ENCODE data around the gene TSPAN18.

The TSPAN18 gene

DNA sequence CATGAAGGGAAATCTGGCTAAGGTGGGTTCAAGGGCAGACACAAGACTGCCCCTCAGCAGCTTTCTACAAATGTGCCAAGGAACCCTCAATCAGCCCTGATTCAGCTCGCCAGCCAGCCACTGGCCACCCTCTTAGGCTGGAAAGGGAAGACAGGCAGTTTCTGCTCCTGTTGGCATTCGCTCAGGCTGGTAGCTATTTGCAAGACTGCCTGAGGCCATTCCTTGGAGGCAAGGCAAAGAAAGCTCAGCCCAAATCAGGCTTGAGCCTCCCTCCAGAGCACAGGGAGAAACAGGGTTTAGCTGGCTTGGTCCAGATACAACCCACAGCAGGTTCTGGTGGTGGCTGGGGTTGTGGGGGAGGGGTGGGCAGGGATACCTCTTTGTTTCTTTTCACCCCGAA lies 204.7 kb downstream of the TSPAN18 start:
- no peak for DNase-seq

GRCh38 chr11:44934110-44934509 lies 207.3 kb downstream of the TSPAN18 start:
- no peak for DNase-seq

DNA sequence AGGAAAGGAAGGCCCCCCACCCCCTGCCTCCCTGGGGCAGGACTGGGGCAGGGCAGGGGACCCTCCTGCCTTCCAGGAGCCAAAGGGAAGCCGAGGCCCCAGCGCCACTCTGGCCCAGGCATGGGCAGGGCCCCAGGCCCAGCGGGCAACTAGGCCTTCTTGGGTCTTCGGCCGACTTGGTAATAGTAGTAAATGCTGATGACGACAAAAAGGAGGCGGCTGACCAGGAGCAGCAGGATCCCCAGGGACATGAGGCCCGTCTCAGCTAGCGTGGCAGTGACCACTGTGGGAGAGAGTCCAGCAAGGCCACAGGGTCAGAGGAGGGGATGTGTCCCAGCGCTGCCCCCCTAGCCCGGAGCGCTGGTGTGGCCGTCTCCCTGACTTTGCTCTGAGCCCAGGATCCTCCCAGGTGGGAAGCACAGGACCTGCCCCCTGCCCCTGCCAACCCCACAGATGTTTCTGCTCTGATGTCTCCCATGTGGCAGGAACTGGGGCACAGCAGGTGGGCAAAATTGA lies 208.0 kb downstream of the TSPAN18 start:
- DNase-seq: no peak

- peak; percentile 81 to 84 for DNase-seq
These were observed 209.8 kb downstream of the TSPAN18 start for GRCh38 chr11:44936525-44936924.

DNA sequence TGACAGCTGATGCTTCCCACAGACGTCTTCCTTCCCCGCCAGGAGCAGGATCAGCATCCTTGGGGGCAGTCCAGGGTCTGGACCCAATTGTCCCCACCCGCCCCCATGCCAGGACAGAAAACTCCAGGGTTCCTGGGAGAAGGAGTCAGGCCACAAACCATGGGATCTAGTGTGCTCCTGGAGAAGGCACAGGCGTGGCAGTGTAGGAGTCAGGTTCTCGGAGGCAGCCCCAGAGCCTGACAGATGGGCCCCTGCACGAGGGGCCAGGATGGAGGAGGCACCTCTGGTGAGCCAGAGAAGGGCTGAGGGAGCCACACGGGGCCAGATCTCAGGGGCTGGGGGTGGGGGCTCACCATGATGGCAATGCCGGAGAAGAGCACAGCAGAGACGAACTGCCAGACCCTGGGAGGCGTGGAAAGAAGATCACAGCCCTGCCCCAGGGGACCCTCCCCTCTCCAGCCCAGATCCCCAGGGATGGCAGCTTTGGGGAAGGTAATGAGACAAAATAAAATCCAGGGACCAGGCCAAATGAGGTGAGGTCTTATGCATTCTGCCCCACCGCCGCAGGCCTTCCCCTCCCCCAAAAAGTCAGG lies 210.3 kb downstream of the TSPAN18 start:
- no peak for DNase-seq

- DNase-seq: no peak
These were observed 211.4 kb downstream of the TSPAN18 start for GRCh38 chr11:44938066-44938691.

- no peak for DNase-seq
These were observed 213.1 kb downstream of the TSPAN18 start for GRCh38 chr11:44939673-44940395.

DNA sequence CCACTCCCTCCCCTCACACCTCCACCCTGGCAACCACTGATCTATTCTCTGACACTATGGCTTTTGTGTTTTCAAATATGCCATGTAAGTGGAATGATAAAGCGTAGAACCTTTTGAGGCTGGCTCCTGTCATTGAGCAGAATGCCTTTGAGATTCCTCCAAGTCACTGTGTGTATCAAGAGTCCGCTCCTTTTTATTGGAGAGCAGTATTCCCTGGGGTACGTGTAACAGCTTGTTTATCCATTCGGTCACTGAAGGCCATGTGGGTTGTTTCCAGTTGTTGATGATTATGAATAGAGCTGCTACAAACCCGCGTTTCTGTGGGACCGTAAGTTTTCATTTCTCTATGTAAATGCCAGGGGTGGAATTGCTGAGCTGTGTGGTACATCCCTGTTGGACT lies 213.6 kb downstream of the TSPAN18 start:
- DNase-seq: no peak

DNA sequence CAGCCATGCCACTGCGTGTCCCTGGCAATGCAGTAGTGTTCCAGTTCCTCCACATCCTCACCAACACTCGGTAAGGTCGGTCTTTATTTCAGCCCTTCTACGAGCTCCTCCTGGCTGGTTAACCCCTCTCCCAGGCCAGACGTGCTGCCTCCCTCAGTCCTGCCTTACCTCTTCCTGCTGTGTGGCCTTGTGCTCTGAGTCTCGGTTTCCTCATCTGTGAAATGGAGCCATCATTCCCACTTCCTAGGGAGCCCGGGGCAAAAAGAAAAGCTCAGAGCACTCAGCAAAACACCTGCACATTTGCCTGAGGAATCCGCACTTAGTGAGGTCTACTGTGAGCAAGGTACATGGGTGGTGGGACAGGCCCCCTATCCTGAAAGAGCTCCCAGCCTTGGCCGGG lies 214.1 kb downstream of the TSPAN18 start:
- no peak for DNase-seq

DNA sequence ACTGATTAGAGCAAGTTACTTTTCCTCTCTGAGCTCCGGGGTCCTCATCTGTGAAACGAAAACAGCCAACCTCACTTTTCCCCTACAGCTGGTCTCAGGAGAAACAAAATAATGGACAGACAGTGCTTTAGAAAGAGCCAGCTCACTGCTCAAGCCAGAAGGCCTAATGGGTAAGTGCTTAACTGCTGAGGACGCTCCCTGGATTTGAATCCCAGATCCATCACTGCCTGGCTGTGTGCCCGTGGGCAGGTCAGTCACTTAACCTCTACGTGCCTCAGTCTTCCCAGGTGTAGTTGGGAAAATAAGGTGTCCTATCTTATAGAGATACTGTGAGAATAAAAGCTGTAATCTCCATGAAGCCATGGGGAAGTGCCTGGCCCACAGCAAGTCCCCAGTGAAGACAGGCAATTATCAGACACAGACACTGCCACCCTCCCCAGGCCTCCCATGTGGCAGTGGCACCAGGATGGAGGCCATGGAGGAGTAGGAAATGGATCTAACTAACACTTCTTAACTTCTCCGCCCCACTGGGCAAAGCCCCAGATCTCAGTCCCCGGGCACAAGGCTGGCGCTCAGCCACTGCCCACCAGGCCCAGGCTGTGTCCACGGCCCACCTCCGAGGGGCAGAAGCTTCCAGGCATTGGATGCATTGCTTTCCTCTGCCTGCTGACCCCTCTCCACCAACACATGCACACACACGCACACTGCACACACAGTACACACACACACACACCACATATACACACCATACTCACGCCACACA lies 214.7 kb downstream of the TSPAN18 start:
- DNase-seq: no peak

- DNase-seq: no peak
These were observed 215.5 kb downstream of the TSPAN18 start for GRCh38 chr11:44942029-44942955.

DNA sequence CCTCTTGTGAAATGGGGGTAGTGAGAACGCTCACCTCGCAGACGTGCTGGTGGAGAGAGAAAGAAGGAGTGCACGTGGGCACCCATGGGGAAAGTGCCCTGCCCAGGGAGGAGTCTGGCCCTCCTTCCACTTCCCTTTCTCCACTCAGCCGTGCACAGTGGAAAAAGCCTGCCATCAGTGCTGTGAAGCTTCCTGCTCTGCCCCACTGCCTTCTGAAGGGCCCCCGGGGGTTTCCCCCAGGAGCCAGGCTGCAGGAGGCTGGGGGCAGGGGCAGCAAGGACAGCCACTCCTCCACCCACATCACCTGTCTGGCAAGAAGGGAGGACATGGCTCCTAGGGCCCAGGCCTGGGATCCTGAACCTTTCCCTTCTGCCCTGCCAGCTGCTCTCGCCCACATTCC lies 216.4 kb downstream of the TSPAN18 start:
- DNase-seq: peak in 1 of 2 experiments; percentile 32

GRCh38 chr11:44943696-44944095 lies 216.9 kb downstream of the TSPAN18 start:
- no peak for DNase-seq

DNA sequence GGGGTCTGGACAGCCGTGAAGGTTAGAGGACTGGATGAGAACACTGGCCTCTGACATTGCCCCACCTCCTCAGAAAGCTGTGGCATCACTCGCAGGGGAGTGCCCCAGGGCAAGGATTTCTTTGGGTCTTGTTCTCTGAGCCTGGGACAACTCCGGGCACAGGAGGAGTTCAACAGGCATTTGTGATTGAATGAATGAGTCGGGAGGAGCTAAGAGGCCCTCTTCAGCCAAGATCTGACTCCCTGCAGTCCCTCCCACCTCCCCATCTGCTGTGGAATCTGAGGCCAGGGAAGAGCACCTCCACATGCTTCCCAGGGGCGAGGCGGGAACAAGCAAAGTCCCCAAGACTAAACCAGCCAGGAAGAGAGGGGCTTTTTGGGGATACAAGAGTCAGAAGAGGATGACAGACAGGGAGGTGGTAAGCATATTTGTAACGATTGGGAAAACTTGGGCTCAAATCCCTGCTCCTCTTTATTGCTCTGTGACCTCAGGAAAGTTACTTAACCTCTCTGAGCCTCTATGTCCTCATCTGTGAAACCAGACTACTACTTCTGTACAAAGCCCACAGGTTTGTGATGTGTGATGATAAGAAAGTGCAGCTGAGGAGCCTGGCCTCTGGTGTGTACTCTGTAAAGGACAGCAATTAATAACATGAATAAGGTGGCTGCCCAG lies 217.6 kb downstream of the TSPAN18 start:
- no peak for DNase-seq

GRCh38 chr11:44944853-44945235 lies 218.1 kb downstream of the TSPAN18 start:
- no peak for DNase-seq

DNA sequence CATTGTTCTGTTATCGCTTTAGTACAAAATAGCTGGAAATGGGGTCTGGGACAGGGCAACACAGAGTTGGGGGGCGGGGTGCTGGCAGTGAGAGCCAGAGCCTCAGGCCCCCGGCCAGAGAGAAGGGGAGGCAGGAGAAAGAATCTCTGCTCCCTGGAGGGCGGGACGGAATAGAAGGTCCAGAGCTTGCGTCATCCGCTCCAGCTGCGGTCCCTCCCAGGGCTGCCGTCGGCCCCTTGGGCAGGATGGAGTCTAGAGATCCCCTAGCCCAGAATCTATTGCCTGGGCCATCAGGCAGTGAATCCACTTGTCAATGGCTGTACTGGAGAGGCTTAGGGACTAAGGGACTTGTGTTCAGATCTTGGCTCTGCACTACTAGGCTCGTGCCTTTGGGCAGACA lies 218.9 kb downstream of the TSPAN18 start:
- DNase-seq: no peak

DNA sequence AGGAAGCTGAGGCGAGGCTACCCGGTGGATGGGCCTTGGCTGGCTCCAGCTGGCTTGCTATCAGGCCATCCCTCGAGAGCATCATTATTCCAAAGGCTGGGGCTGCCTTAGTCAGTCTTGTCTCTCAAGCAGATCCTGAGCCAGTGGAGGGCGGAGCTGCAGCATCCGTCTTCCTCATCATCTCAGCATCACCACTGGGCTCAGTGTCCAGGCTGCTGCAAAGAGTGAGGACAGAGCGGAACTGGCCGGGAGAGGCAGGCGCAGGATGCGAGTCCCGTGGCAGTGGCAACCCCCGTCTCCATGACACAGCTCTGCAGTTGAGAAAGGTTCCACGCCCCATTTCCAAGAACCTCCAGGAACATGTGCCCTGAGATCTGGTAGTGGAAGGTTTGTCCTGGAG lies 219.5 kb downstream of the TSPAN18 start:
- no peak for DNase-seq

DNA sequence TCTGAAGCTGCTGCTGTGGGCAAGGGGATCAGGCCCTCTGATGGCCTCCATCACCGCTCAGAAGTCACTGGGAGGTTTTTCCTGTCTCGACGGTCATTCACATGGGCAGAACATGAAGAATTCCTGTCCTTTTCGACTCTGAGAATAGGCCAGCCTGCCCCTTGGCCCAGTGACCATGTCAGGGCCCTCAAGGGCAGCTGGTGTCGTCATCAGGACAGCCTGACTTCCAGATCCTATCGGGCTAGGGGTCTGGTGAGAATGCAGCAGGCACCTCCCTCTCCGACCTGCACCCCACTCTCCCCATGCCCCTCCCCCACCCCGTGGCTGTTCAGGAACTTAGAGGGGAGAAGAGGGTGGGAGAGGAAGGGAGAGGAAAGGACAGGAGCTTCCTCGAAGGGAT lies 220.4 kb downstream of the TSPAN18 start:
- no peak for DNase-seq

DNA sequence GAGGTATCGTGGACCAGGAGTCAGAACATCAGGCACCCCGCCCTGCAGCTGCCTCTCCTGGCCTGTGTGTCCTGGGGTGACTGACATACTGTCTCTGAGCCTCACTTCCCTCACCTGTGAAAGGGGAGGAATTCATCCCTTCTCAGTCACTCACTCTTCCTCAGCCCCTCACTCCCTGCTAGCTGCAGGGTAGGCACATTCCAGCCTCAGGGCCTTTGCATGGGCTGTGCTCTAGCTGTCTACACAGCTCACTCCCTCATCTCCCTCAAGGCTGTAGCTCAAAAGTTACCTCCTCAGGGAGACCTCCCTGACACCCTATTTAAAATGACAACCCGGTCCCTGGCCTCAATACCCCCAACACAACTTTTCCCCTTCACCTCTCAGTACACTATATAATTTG lies 221.4 kb downstream of the TSPAN18 start:
- DNase-seq: no peak

DNA sequence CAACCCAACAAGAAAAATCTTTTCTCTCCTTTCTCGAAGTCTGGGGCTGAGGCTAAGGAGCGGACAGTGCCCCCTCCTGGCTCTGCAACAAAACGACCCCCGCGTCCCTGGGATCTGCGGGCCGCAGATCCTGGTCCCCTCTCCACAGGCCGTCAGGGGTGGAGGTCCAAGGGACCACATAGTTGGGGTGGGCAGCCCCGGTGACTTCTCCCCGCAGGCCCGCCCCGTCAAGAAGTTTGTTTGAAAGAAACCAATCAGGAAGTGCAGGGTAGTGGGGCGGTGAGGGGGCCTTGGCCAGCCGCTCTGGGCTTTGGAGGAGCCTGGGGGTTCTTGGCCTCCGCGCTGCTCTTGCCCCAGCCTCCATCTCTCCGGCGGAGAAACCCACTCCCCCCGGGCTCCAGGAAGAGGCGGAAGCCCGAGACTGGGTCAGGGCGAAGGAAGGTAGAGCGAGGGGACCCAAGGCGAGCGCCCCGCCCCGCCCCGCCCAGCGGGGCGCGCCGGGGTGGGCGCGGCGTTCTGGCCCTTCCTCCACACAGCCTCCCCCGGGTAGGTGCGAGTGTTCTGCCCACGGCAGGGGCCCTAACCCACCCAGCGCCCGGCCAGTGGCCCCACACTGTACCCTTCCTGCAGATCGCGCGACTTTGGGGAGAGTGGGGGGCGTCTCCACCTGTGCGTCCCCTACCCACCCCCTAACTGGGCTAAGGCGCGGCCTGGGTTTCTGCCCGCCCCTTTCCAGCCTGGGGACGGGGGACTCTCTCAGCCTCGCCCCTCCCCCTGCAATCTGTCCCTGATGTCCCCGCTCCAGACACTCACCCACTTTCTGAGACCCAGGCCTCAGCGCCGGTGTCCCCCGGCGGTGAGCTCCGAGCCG lies 222.6 kb downstream of the TSPAN18 start:
- peak; percentile 23 to 28 for DNase-seq
